Liver (tissue), 9 donors: Measurements from ENCODE around the gene KCNK7. TPM values are rescaled to one million over a fixed set of nuclear protein-coding genes. Genes with fewer than 3 reads are reported as not detected.

Experiments
- DNase-seq: peaks from one replicate; pipeline ENCODE4 v3.0.0-alpha.2; 2017; ENCODE audit warnings: low spot score
- H3K27ac ChIP-seq, 2 donors: one replicate each; pipeline ENCODE4 v1.7.0; 2013; ENCODE audit warnings: inconsistent platforms in 2 of 2, low read length in 2 of 2, control low read depth in 1 of 2, low read depth in 1 of 2, mild to moderate bottlenecking in 1 of 2
- H3K27me3 ChIP-seq, 4 donors: one replicate each; pipeline versions ENCODE4 v1.6.1 to v1.7.0; 2013; ENCODE audit warnings: low read length in 3 of 4, inconsistent platforms in 1 of 4, mild to moderate bottlenecking in 1 of 4, moderate library complexity in 1 of 4; ENCODE audit not compliant: control insufficient read depth in 4 of 4, insufficient read depth in 4 of 4
- H3K36me3 ChIP-seq, 4 donors: one replicate each; pipeline versions ENCODE4 v1.6.1 to v1.7.0; 2013; ENCODE audit warnings: low read length in 3 of 4, mild to moderate bottlenecking in 3 of 4, low read depth in 1 of 4, moderate library complexity in 1 of 4; ENCODE audit not compliant: control insufficient read depth in 4 of 4, insufficient read depth in 3 of 4
- H3K4me1 ChIP-seq, 4 donors: one replicate each; pipeline versions ENCODE4 v1.6.1 to v1.7.0; 2013; ENCODE audit warnings: low read length in 3 of 4, mild to moderate bottlenecking in 3 of 4, moderate library complexity in 1 of 4; ENCODE audit not compliant: control insufficient read depth in 4 of 4, insufficient read depth in 4 of 4
- H3K4me3 ChIP-seq, 3 donors: one replicate each; pipeline versions ENCODE4 v1.6.1 to v1.7.0; 2013; ENCODE audit warnings: low read length in 3 of 3, control low read depth in 1 of 3, low read depth in 1 of 3, mild to moderate bottlenecking in 1 of 3
- H3K9ac ChIP-seq, 2 donors: one replicate each; pipeline ENCODE4 v1.7.0; 2013; ENCODE audit warnings: low read length in 2 of 2, mild to moderate bottlenecking in 2 of 2, moderate library complexity in 2 of 2, control low read depth in 1 of 2, low read depth in 1 of 2
- H3K9me3 ChIP-seq, 4 donors: one replicate each; pipeline versions ENCODE4 v1.6.1 to v1.7.0; 2013; ENCODE audit warnings: low read length in 3 of 4; ENCODE audit not compliant: control insufficient read depth in 4 of 4
- ATF3 ChIP-seq: IDR thresholded peaks from 2 replicates; pipeline ENCODE4 v1.6.1; 2016; ENCODE audit warnings: antibody characterized with exemption
- FOXA1 ChIP-seq: IDR thresholded peaks from 2 replicates; pipeline ENCODE4 v1.6.1; 2016; ENCODE audit warnings: antibody characterized with exemption
- FOXA2 ChIP-seq: IDR thresholded peaks from 2 replicates; pipeline ENCODE4 v1.6.1; 2016; ENCODE audit warnings: antibody characterized with exemption
- GABPA ChIP-seq, 2 donors: IDR thresholded peaks in 1 of 2; conservative IDR thresholded peaks in 1 of 2; 2 replicates each; pipeline ENCODE4 v1.6.1; 2016; ENCODE audit warnings: antibody characterized with exemption in 2 of 2, mild to moderate bottlenecking in 1 of 2, moderate library complexity in 1 of 2
- HNF4A ChIP-seq, 2 donors: conservative IDR thresholded peaks; 2 replicates each; pipeline ENCODE4 v1.6.1; 2016; ENCODE audit warnings: antibody characterized with exemption in 2 of 2, mild to moderate bottlenecking in 2 of 2
- HNF4G ChIP-seq: IDR thresholded peaks from 2 replicates; pipeline ENCODE4 v1.6.1; 2016; ENCODE audit warnings: antibody characterized with exemption
- JUND ChIP-seq, 2 donors: IDR thresholded peaks; 2 replicates each; pipeline ENCODE4 v1.6.1; 2016; ENCODE audit warnings: antibody characterized with exemption in 2 of 2
- MAX ChIP-seq: IDR thresholded peaks from 2 replicates; pipeline ENCODE4 v1.6.1; 2016; ENCODE audit warnings: antibody characterized with exemption
- NR2F2 ChIP-seq: IDR thresholded peaks from 2 replicates; pipeline ENCODE4 v1.6.1; 2016; ENCODE audit warnings: antibody characterized with exemption
- RAD21 ChIP-seq, 2 donors: IDR thresholded peaks; 2 replicates each; pipeline ENCODE4 v1.6.1; 2016; ENCODE audit warnings: antibody characterized with exemption in 2 of 2, mild to moderate bottlenecking in 2 of 2
- SP1 ChIP-seq: IDR thresholded peaks from 2 replicates; pipeline ENCODE4 v1.6.1; 2018; ENCODE audit warnings: antibody characterized with exemption, mild to moderate bottlenecking
- TAF1 ChIP-seq: conservative IDR thresholded peaks from 2 replicates; pipeline ENCODE4 v1.6.1; 2016; ENCODE audit warnings: antibody characterized with exemption, mild to moderate bottlenecking
- YY1 ChIP-seq: IDR thresholded peaks from 2 replicates; pipeline ENCODE4 v1.6.1; 2016; ENCODE audit warnings: antibody characterized with exemption, mild to moderate bottlenecking
- ZBTB33 ChIP-seq: IDR thresholded peaks from 2 replicates; pipeline ENCODE4 v1.6.1; 2016; ENCODE audit warnings: antibody characterized with exemption
- WGBS: extraction: QIAGEN DNeasy Blood & Tissue Kit; methylation state at CpG from one replicate; pipeline ENCODE4 v1.1.7; 2013; 5-methylcytosine and 5-hydroxymethylcytosine counted together
- polyA plus RNA-seq, 2 donors: library from polyadenylated mRNA; stranded (reverse) in 1 of 2; unstranded in 1 of 2; fragments of 200-250 nt in 1 of 2; fragments of >200 nt in 1 of 2; fragmentation: Nextera tagmentation in 1 of 2; extraction: Ambion mirVana in 1 of 2; gene quantifications; one replicate each; pipeline versions ENCODE4 v1.2.1 to v1.2.3, GENCODE V29; 2013 to 2015
- total RNA-seq, 2 donors: library from RNA; depleted of rRNA; stranded (reverse); fragments of >200 nt; gene quantifications; one replicate each; pipeline ENCODE4 v1.2.3, GENCODE V29; 2014
- donor health status: healthy.
- donor health status: healthy.
- donor health status: healthy.
- donor health status: healthy.
- donor health status: healthy.

Gene KCNK7
- total and polyA plus RNA-seq, 4 donors: 0.14 to 0.32 (median 0.24) TPM

- no peaks in the 10 kb centered on the region for H3K27me3 ChIP-seq
- no peaks in the 10 kb centered on the region for H3K9me3 ChIP-seq
- peaks cover 0 to 3% (median 1%) of the 10 kb centered on the region in 4 donors for H3K4me1 ChIP-seq
- DNase-seq: no peak
- H3K9ac ChIP-seq: no peak overlapping the region
- no peak overlapping the region for H3K4me3 ChIP-seq
- TF ChIP-seq FOXA1: no peak
- no peak for TF ChIP-seq HNF4A (conservative IDR thresholded peaks at IDR 0.05)
- no peak for TF ChIP-seq TAF1
- TF ChIP-seq ZBTB33: no peak
- TF ChIP-seq HNF4G: no peak
- no peak for TF ChIP-seq YY1
- no peak for TF ChIP-seq MAX
- TF ChIP-seq GABPA (IDR thresholded peaks at IDR 0.05 in 1 of 2, conservative IDR thresholded peaks at IDR 0.05 in 1 of 2): no peak
- TF ChIP-seq SP1: no peak
- no peak for TF ChIP-seq FOXA2
- no peak overlapping the region for H3K27ac ChIP-seq
- H3K36me3 ChIP-seq: peaks cover 16 to 70% (median 18%) of the 10 kb centered on the region in 4 donors
- WGBS: 97% methylated on average over 14 of the region's 14 CpGs
These were observed 27.6 kb upstream of the KCNK7 start for GRCh38 chr11:65623177-65623576.

- 84% methylated on average over 16 of the region's 16 CpGs for WGBS
- no peak overlapping the region for H3K27ac ChIP-seq
- H3K36me3 ChIP-seq: peaks cover 17 to 64% (median 18%) of the 10 kb centered on the region in 4 donors
- TF ChIP-seq MAX: no peak
- TF ChIP-seq HNF4A (conservative IDR thresholded peaks at IDR 0.05): peak in 1 of 2 donors; percentile 31
- no peaks in the 10 kb centered on the region for H3K9me3 ChIP-seq
- H3K4me1 ChIP-seq: peaks cover 0 to 7% (median 6%) of the 10 kb centered on the region in 4 donors
- no peak for DNase-seq
- H3K4me3 ChIP-seq: no peak overlapping the region
- no peaks in the 10 kb centered on the region for H3K27me3 ChIP-seq
- H3K9ac ChIP-seq: no peak overlapping the region
These were observed 26.4 kb upstream of the KCNK7 start for GRCh38 chr11:65622011-65622410.

- H3K4me3 ChIP-seq: no peak overlapping the region
- no peak for DNase-seq
- no peak overlapping the region for H3K27ac ChIP-seq
- H3K36me3 ChIP-seq: peaks cover 16 to 58% (median 18%) of the 10 kb centered on the region in 4 donors
- H3K9me3 ChIP-seq: no peaks in the 10 kb centered on the region
- no peak for TF ChIP-seq HNF4A (conservative IDR thresholded peaks at IDR 0.05)
- TF ChIP-seq RAD21 (IDR thresholded peaks at IDR 0.05): no peak
- TF ChIP-seq NR2F2: no peak
- no peak for TF ChIP-seq ATF3
- no peak for TF ChIP-seq JUND (IDR thresholded peaks at IDR 0.05)
- TF ChIP-seq TAF1: no peak
- no peak for TF ChIP-seq ZBTB33
- no peak for TF ChIP-seq FOXA2
- TF ChIP-seq HNF4G: no peak
- no peak for TF ChIP-seq MAX
- no peak for TF ChIP-seq SP1
- no peaks in the 10 kb centered on the region for H3K27me3 ChIP-seq
- H3K4me1 ChIP-seq: peaks cover 5 to 13% (median 11%) of the 10 kb centered on the region in 4 donors
- H3K9ac ChIP-seq: no peak overlapping the region
- WGBS: 98% methylated on average over 14 of the region's 14 CpGs
These were observed 25.9 kb upstream of the KCNK7 start for GRCh38 chr11:65621460-65621859.
